Measurements from ENCODE around the gene PDZRN3. TPM values are rescaled to one million over a fixed set of nuclear protein-coding genes. Genes with fewer than 3 reads are reported as not detected.
A peak's percentile ranks its signal among the peaks of the same experiment; 100 is the strongest.

The PDZRN3 gene
- total RNA-seq, 1 donor from 2014 or later, result 4.1 TPM

DNA sequence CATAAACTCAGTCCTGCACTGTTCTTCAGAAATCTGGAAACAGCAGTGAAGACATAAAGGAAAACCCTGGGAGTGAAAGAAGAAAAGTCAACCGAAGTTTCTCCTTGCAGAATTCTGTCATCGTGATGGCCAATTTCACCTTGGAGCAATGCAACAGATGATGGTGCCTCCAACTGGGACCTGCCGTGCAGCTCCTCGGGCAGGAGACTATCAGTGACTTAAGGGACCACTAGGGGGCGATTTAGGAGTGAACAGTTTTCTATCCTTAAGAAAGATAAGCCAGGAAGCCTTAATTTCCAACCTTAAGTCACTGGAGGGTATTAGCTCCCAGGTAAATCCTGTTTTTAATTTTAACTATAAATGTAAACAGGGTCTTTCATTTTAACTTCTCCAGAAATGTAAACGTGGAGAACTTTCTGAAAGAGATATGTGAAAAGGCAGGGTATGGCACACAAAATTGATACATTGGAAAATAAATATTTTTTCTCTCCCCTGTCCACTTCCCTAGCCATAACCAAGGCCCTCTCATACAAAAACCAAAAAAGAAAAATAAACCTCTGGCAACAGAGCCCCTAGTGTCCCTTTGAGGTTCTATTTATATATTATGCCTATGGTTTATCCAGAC is 116.3 kb downstream of the PDZRN3 start:
- no peak for DNase-seq (ENCODE audit: low read depth)
- TF ChIP-seq, protein P1, sequence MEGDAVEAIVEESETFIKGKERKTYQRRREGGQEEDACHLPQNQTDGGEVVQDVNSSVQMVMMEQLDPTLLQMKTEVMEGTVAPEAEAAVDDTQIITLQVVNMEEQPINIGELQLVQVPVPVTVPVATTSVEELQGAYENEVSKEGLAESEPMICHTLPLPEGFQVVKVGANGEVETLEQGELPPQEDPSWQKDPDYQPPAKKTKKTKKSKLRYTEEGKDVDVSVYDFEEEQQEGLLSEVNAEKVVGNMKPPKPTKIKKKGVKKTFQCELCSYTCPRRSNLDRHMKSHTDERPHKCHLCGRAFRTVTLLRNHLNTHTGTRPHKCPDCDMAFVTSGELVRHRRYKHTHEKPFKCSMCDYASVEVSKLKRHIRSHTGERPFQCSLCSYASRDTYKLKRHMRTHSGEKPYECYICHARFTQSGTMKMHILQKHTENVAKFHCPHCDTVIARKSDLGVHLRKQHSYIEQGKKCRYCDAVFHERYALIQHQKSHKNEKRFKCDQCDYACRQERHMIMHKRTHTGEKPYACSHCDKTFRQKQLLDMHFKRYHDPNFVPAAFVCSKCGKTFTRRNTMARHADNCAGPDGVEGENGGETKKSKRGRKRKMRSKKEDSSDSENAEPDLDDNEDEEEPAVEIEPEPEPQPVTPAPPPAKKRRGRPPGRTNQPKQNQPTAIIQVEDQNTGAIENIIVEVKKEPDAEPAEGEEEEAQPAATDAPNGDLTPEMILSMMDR (IDR thresholded peaks at IDR 0.05; ENCODE audit: insufficient read depth, low read length, poor library complexity, severe bottlenecking), result peak; percentile 72
- Histone ChIP-seq H3K4me3 (ENCODE audit: low read depth, low read length) (no peak overlapping the region), H3K36me3 (ENCODE audit: control insufficient read depth, insufficient read depth, low read length) (no peaks in the 10 kb centered on the region), H3K27me3 (ENCODE audit: control insufficient read depth, insufficient read depth, low read length) (peaks cover 2% of the 10 kb centered on the region)

DNA sequence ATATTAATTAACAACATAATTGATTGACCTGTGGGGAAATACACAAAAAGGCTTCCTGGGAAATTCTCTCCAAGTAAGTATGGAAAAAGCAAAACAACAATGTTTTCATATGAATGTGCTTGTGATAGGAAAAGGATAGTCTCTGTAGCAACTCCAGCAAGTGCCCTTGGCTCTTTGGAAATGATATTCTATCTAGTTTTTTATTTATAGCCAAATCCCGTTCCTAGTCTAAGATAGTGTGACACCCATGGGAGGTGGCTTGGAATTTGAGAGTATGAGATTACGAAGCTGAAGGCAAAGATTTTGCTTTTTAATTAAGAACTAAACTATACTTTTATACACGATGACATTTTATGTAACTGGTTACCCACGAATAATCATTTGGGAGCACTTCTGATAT is 119.9 kb downstream of the PDZRN3 start:
- DNase-seq (ENCODE audit: low read depth), result no peak
- H3K27me3 ChIP-seq (ENCODE audit: control insufficient read depth, insufficient read depth, low read length), result peaks cover 2% of the 10 kb centered on the region
- no peaks in the 10 kb centered on the region for H3K36me3 ChIP-seq (ENCODE audit: control insufficient read depth, insufficient read depth, low read length)
- TF ChIP-seq, protein P1 (IDR thresholded peaks at IDR 0.05; ENCODE audit: insufficient read depth, low read length, poor library complexity, severe bottlenecking), result no peak
- H3K4me3 ChIP-seq (ENCODE audit: low read depth, low read length), result no peak overlapping the region

DNA sequence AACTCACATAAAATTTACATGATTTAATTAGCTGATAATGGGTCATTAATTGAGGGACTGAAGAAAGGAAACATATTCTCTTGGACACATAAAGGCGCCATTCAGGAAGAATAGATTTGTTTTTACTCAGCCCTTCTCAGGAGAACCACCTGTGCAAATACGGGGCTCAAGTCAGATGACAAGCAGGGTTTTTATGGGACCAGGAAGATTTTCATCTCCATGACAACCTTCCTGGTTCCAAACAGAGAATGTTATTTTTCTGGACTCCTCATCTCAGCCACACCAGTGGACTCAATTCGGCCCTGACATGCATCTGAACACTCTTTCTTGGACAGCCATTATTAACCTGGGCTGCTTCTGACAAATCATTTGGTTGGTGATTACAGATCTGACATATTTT is 120.5 kb downstream of the PDZRN3 start:
- no peak overlapping the region for H3K4me3 ChIP-seq (ENCODE audit: low read depth, low read length)
- DNase-seq (ENCODE audit: low read depth), result no peak
- peaks cover 2% of the 10 kb centered on the region for H3K27me3 ChIP-seq (ENCODE audit: control insufficient read depth, insufficient read depth, low read length)
- TF ChIP-seq, protein P1 (IDR thresholded peaks at IDR 0.05; ENCODE audit: insufficient read depth, low read length, poor library complexity, severe bottlenecking), result no peak
- H3K36me3 ChIP-seq (ENCODE audit: control insufficient read depth, insufficient read depth, low read length), result no peaks in the 10 kb centered on the region

DNA sequence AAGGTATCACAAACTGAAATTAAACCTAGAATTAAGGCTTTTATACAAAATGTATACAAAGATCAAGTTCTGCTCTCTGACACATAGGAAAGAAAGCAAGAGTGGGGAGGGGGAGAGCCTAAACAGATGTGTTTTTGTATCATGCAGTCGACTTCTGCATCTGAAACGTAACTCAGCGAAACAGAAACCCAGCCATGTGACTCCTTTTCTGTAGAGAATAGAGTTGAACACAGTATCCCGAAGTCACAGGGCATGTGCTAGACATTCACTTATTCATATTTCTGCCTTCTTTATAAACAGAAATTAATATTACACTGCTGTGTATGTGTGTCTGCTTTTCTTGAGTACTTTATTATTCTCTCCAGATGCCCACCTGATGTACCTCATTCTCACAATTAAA is 121.0 kb downstream of the PDZRN3 start:
- DNase-seq (ENCODE audit: low read depth), result no peak
- peaks cover 2% of the 10 kb centered on the region for H3K27me3 ChIP-seq (ENCODE audit: control insufficient read depth, insufficient read depth, low read length)
- no peaks in the 10 kb centered on the region for H3K36me3 ChIP-seq (ENCODE audit: control insufficient read depth, insufficient read depth, low read length)
- TF ChIP-seq, protein P1 (IDR thresholded peaks at IDR 0.05; ENCODE audit: insufficient read depth, low read length, poor library complexity, severe bottlenecking), result no peak
- H3K4me3 ChIP-seq (ENCODE audit: low read depth, low read length), result no peak overlapping the region

DNA sequence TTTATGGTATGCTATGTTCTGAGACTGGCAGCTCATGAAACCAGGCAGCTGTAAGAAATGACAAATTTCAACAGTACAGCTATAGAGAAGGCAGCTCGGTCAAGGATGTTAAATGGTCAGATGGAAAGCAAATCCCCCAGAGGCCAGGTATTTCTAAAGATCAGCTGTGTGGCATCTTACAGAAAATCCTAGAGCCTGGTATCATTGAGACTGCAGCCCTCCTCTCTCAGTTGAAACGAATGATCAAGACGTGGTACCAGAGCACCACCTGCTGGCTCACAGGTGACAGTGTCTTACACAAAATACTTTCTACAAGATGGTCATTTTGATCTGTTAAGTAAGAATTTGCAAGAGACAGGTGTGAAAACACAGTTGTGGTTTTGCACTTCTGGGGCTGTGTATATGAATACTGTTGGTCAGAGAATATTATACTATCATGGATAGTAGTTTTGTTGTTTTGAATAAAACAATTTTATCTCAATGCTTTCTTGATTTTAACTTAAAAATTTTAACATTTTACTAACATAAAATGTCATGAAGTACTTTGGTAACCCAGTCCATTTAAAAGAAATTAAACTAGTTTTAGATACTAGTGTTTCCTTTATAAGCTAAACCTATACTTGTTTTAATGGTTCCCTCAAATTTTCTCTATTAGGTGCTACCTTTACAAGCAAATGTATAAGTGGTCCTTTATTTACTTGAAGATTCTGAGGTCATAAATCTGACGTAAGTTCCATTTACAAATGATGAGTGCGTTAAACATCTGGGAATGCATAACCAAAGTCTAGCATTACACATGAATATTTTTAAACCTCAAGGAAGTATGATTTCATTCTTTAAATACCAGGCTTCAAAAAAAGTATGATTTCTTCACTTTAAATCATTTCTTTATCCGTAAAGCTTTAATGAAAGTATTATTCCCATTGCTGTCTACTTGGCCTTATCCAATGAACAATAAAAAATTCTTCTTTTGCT is 121.8 kb downstream of the PDZRN3 start:
- H3K4me3 ChIP-seq (ENCODE audit: low read depth, low read length), result no peak overlapping the region
- TF ChIP-seq, protein P1 (IDR thresholded peaks at IDR 0.05; ENCODE audit: insufficient read depth, low read length, poor library complexity, severe bottlenecking), result peak; percentile 81
- H3K27me3 ChIP-seq (ENCODE audit: control insufficient read depth, insufficient read depth, low read length), result peaks cover 2% of the 10 kb centered on the region
- H3K36me3 ChIP-seq (ENCODE audit: control insufficient read depth, insufficient read depth, low read length), result no peaks in the 10 kb centered on the region
- DNase-seq (ENCODE audit: low read depth), result no peak

Measured in kidney epithelial cell (primary cell).